ENCODE measurements around the gene RNF141. TPM values are rescaled to one million over a fixed set of nuclear protein-coding genes. Genes with fewer than 3 reads are reported as not detected.

Gene RNF141
- total RNA-seq, 1 donor from 2014 or later: 16.9 TPM

DNA sequence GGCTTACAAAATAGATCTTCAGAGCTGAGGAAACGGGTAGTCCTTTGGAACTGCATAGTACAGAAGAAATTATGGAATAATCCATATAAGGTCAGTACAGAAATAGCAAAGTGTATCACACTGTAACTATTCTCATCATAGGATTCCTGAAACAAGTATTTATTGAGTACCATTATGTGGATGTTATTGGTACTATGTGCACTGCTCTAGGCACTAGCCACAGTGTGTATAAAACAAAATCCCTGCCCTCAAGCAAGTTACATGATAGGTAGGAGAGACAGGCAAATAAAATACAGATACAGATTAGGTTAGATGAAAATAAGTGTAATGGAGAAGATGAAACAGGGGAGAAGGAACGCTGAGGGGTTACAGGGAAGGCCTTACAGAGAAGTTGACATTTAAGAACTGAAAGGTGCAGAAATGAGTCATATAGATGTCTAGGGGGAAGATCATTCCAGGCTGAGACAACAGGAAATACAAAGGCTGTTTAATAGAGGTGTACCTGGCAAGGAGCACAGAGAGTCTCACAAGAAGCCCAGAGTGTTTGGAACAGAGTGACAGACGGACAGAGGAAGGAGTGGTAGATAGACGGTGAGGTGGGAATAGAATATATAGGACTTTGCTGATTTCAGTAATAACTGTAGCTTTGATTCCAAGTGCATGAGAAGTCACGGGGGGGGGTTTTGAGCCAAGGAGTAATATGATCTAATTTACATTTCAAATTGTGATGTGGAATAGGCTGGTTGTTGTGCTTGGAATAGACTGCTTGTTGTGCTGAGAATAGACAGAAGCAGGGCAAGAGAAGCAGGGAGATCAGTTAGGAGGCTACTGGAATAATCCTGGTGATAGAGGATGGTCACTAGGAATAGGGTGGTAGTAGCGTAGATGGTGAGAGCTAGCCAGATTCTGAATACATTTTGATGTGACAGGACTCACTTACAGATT, 13.7 kb downstream of the RNF141 start:
- ATAC-seq: no peak

DNA sequence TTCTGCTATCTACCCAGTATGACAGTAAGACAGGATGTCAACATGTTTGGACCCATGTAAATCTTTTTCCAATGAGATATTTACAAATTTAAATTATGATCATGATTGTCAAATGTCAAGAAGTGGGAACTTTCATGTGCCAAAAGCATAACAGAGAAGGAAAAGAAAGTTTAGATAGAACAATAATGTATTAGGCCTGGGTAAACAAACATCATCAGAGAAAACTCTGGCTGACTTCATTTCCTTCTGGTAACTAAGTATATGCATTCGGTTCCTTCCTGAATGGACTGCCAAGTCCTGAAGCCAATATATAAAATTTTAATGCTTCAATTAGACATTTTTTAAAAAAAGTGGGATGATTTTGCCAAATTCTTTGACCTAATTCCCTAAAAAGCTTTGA, 16.5 kb downstream of the RNF141 start:
- DNase-seq (ENCODE audit: low spot score) (no peak), ATAC-seq (no peak)

More for the DNA sequence above, 13.7 kb downstream of the RNF141 start:
- DNase-seq (ENCODE audit: low spot score): no peak

DNA sequence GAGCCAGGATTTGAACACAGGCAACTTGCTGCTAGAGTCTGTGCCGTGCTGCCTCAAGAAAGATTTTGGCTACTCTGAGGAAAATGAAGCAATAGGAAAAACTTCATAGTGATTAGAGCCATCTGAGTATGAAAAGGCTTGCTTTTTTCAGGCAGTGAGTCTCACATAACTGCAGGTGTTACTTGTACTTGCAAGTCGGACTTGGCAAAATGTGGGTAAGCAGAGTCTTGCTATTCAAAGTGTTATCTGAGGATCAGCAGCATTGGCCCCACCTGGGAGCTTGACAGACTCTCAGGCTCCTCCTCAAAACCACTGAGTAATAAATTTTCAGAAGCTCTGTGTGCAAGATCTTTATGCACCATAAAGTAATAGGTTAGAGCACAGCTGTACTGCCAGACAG, 18.1 kb downstream of the RNF141 start:
- ATAC-seq (no peak), DNase-seq (ENCODE audit: low spot score) (no peak)

DNA sequence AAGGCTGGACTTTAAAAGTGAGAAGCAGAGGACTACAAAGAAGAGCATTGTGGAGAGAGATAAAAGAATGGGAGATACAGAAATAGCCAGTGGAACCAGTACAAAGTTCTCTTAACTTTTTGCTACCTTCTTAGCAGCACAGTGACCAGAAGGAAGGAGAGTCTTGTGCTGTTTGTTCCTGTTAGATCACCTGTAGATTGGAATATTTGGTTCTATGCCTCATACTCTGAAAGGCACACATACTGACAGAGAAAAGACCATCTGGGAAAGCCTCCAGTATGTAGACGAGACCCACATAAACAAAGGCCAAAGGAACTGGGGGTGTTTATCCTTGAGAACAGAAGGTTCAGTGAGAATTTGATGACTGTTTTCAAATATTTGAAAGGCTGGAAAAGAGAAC, 18.7 kb downstream of the RNF141 start:
- ATAC-seq (no peak), DNase-seq (ENCODE audit: low spot score) (no peak)

DNA sequence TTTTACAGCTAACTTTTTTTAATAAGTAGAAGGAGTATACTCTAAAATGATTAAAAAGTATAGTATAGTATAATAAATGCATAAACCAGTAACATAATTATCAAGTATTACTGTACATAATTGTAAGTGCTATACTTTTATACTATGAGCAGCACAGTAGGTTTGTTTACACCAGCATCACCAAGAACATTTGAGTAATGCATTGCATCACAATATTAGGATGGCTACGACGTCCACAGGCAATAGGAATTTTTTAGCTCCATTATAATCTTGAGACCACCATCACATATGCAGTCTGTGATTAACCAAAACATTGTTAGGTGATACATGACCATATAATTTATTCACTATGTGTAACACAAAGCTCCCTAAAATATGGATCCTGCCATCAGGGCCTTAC, 20.4 kb downstream of the RNF141 start:
- DNase-seq (ENCODE audit: low spot score) (no peak), ATAC-seq (no peak)

DNA sequence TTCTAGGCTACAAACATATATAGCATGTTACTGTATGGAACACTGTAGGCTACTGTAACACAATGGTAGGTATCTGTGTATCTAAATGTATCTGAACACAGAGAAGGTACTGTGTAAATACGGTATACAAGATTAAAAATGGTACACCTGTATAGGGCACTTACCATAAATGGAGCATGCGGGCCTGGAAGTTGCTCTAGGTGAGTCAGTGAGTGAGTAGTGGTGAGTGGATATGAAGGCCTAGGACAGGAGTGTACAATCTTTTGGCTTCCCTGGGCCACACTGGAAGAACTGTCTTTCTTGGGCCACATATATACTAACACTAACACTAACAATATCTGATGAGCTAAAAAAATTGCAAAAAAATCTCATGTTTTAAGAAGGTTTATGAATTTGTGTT, 21.4 kb downstream of the RNF141 start:
- ATAC-seq (no peak), DNase-seq (ENCODE audit: low spot score) (no peak)

DNA sequence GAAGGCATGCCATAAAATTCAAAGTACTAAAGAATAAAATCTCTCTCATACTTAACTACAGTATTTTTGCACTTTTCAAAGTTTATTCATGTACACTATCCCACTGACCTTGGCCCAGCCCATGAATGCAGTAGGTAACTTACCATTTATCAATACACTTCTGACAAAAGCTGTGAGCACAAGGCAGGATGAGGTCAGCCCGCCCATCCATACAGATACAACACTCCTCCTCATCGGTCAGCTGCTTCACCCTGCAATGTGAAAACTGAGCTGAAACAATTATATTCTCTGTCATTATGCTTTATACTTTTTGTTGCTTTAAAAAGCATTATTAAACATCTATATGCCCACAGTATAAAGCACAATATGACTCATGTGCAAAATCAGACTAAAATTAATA, 22.1 kb downstream of the RNF141 start:
- no peak for DNase-seq (ENCODE audit: low spot score)
- no peak for ATAC-seq

DNA sequence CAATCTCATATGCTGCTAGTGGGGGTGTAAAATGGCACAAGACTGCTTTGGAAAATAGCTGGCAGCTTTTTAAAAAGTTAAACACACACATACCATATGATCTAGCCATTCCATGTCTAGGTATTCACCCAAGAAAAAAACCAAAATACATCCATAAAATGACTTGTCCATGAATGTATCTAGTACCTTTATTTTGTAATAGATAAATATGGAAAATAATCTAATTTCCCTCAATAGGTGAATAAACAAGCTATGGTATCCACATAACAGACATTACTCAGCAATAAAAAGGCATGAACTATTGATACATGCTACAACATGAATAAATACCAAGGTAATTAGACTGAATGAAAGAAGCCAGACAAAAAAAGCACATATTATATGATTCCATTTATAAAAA, 22.9 kb downstream of the RNF141 start:
- no peak for DNase-seq (ENCODE audit: low spot score)

DNA sequence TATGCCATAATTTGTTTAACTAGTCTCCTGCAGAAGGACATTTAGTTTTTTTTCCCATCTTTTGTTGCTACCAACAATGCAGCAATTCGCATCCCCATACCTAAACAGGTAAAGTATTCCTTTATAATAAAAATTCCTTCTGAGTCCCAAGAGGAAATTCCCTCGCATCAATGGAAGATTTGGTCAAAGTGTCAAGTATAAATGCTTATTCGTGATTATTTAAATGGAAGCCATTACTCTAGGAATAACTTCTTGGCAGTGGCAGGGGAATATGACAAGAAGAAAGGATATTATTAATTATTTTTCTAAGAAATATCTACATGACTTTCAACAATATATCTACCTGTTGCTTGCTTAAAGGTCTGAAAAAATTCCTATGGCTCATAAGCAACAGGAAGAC, 25.6 kb downstream of the RNF141 start:
- ATAC-seq (no peak), DNase-seq (ENCODE audit: low spot score) (no peak)

More for the DNA sequence above, 22.9 kb downstream of the RNF141 start:
- ATAC-seq: no peak

DNA sequence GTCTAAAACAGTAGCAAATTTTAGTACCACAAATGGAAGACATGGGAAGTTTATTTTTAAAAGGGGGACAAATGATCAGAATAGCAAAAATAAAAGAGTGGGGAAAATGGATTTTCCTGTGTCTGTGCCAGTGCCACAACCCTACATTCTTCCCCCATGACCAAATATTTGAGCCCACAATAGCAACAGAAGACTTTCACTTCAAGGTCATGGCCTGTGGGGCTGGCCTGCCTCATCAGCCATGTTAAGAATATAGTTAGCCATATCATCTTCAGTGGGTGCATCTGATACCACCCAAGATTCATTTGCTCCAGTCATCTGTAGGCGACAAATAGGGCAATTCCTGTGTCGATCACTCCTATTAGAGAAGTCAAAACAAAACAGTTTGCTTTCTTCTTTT, 26.3 kb downstream of the RNF141 start:
- ATAC-seq (no peak), DNase-seq (ENCODE audit: low spot score) (no peak)

DNA sequence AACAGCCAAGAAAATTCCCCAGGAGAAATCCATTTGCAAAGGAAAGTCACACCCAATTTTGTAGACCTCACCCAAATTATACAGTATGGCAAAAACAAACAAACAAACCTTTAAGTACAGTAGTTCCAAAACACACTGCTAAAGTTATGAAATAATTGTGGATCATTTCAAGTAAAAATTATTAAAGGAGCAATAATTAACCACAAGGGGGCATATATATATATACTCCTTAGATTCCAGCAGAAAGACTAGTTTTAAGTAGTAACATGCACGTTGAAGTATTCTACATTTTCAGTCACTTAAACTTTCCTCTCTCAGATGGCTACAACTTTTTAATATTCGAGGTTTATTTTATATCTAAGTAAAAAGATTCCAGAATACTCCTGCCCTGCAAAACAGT, 26.8 kb downstream of the RNF141 start:
- DNase-seq (ENCODE audit: low spot score): no peak
- no peak for ATAC-seq

DNA sequence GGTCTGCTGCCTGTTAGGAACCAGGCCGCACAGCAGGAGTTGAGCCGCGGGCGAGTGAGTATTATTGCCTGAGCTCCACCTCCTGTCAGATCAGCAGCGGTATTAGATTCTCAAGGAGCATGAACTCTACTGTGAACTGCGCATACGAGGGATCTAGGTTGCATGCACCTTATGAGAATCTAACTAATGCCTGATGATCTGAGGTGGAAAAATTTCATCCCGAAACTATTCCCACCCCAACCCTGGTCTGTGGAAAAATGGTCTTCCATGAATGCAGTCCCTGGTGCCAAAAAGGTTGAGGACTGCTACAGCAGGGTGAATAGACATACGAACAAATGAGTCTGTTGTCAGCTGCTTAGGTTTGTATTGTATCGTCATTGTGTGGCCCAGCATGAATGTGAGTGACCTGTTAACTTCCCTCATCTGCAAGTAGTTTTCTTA, 29.8 kb downstream of the RNF141 start:
- ATAC-seq: no peak
- DNase-seq (ENCODE audit: low spot score): no peak

DNA sequence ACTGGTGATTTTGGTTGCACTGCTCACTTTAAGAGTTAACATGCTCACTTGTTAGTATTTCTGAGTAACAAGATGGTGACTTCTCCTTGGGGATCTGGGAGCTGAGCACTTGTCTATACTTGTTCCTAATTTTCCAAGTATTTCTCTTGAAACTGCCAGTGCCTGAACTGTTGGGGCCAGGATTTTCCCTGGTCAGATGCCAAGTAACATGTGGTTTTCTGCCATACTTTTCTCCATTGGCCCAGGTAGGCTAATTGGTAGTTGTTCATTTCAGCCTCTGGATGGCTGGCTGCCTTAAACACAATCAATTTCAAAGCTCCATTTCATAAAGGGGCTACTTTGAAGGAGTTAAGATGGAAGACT, 35.0 kb downstream of the RNF141 start:
- ATAC-seq (no peak), DNase-seq (ENCODE audit: low spot score) (no peak)

DNA sequence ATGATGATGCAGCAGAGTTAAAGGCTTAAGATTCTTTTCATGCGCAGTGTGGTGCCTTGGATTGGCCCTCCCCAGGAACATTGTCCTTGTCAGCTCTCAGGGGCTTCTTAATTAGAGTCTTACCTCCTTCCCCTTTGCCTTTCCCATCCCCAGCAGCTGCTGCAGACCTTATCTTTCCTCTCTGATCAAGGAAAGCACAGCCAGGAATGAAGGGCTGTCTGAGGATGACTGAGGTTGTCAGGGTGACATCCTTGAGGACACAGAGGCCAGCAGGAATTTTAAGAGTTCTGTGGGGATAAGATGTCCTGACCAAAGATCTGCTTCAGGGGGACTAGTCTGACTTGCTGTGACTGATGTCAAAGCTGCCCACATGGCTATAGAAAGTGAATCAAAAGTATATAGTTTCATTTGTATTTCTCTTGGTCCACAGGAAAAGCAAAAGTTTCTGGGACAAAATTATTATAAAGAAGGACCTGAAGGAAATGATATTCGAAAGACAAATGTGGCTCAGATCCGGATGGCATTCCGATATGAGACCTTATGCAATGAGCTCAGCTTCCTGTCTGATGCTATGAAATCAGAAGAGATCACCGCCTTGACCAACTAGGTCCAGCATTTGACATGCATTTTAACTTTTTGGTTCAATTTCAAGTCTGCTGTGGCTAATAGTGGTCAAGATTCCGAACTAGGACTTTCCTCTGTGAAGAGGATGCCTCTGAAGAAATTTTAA, 35.5 kb downstream of the RNF141 start:
- no peak for ATAC-seq
- no peak for DNase-seq (ENCODE audit: low spot score)

DNA sequence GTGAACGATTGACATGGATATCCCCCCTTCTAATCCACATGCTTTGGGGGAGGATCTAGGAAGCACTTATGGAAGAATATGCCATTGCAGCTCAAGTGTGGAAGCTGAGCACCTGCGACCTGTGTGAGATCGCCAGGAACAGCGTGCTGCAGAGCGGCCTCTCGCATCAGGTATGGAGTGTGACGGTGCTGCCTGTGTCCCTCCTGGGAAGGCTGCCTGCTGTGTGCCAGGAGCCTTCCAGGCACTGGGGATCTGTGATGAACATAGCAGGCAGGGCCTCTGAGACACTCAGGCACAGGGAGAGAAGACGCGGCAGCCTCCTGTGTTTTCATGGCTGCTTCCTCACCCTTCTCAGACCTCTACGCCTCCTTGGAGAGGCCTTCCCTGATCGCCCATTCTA, 36.5 kb downstream of the RNF141 start:
- ATAC-seq (no peak), DNase-seq (ENCODE audit: low spot score) (no peak)

DNA sequence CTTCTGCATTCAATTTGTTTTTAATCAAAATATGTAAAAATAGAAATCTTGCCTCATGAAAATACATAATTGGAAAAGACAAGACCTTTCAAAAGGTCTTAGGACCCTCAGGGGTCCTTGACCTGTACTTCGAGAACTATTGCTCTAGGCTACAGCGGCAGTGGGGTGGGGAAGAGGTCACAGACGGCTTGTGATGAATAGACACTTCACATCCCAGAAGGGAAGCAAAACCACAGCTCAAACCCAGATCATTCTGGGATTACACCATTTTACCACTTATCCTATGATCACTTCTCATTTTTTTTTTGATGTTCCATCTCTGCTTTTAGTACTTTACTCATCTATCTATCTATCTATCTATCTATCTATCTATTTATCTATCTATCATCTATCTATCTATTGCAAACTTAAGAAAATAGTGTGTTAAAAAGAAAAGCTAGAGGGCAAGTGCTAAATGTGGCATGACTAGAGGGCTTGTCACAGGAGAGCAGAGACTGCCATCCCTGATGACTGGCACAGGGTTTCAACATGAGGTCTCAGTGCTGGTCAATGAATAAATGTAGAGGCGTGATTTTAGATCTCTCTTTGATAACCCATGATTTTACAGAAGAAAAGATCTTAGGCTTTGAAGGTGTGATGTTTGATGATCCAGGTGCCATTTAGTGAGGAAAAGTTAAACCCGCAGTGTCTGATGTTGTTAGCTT, 37.1 kb downstream of the RNF141 start:
- DNase-seq (ENCODE audit: low spot score): no peak
- ATAC-seq: peak; percentile 27

DNA sequence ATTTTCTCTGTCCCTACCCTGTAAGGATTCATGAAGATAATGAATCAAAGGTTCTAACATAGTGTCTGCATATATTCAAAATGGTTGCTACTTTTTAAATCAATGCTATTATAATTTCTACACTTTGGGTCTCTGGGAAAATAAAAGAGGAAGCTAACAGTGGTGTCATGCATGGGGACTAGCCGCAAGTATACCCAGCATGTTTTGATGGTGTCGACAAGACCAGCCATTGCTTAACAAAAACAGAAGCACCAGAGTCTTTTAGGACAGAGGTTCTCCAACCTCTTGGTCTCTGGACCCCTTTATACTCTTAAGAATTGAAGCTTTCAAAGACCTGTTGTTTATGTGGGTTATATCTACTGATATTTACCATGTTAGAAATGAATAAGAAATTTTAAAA, 37.8 kb downstream of the RNF141 start:
- DNase-seq (ENCODE audit: low spot score): no peak
- no peak for ATAC-seq

DNA sequence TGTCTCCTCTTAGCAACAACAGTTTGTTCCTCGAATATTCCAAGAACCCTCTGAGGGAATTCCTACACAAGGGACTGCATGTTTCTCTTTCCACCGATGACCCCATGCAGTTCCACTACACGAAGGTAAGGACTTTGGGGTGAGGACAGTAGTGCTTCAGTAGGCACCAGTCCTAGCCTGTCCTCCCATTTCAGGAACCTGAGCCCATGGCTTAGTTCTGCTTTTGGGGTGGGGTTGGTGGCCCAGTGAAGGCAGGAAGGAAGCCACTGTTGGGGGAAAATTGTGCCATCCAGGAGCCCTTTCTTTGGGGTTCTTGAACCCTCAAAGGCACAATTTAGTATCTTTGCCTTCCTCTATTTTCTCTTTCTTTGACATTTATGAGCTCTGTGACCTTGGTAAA, 38.2 kb downstream of the RNF141 start:
- no peak for DNase-seq (ENCODE audit: low spot score)
- ATAC-seq: peak; percentile 44

DNA sequence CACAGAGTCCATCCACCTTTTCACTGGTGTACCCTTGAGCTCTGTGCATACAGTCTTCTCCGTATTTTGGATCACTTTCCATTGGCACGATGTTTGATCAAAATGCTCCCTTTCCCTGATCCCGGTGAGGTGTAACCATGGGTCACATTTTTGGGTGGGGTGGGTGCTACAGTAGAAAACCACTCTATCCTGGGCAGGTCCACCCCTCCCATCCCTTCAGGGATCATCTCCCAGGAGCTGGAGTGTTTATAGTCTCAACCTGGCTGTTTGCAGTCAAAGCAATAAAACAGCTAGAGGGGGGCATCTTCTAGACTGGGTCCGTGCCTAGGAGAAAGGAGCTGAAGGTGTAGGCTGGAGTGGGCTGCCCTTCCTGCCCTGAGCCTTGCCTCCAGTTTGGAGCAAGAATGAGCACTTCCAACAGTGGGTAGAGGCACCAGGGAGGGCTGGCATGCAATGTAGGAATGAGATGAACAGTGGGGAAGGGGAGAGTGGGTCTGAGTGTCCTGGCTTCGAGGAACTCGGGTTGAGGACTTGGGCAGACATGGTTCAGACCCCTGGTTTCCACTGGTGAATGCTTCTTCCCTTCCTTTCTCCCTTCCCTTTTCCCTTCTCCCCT, 38.8 kb downstream of the RNF141 start:
- no peak for ATAC-seq
- DNase-seq (ENCODE audit: low spot score): no peak

DNA sequence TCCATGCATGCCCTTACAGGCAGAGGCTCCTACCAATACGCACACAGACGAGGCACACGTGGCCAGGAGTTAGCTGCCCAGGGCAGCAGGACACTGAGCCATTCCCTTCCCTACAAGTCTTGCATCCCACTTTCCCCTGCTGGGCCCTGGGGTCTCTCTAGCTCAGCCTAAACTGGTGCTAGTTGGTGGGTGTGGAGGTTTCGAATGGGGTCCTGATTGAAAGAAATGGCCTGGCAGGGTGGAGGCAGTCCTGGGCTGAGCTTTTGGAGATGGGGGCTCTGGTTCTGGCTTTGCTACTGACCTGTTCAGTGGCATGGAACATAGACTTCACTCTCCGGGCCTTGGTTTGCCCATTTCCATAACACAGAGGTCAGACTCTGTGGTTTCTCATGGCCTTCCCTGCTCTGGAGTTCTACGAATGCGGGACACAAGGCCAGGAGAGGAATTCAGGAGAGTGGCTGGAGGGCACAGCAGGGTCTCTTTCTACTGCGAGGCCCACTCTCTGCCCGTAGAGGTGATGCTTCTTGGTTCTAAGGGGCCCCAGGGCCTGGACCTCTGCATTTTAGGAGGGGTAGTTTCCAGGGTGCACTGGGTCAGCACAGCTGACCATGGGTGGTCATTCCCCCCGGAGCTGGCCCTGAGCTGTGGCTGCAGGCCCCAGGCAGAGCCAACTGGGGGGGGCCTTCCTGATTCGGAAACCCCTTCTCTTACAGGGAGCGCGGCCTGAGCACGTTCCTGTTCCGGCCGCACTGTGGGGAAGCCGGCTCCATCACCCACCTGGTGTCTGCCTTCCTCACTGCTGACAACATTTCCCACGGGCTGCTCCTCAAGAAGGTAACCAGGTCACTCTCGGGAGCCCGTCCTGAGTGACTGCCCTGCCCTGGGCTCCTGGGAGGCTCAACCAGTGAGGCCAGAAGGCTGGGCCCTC, 40.0 kb downstream of the RNF141 start:
- DNase-seq (ENCODE audit: low spot score): no peak

More for the DNA sequence above, 40.0 kb downstream of the RNF141 start:
- ATAC-seq: no peak
